Erythroblast (primary cell): ENCODE data around the gene NEIL3.
"Not testable (repeated sequence)": the region's sequence is repeated elsewhere in the genome, so short reads cannot be mapped to it uniquely, and the experiment has no call there.

Source experiments
- DNase-seq, 2 experiments: peaks; one replicate each; lab custom pipeline; 2025; lab: John Stamatoyannopoulos, UW
- GATA1 ChIP-seq: IDR thresholded peaks from 2 replicates; pipeline ENCODE4 v1.6.1; 2011; ENCODE audit warnings: low read depth, mild to moderate bottlenecking, control low read depth, low read length, moderate library complexity
- POLR2A ChIP-seq: IDR thresholded peaks from 2 replicates; pipeline ENCODE4 v1.6.1; 2011; ENCODE audit warnings: mild to moderate bottlenecking, low read length

NEIL3 gene

GRCh38 chr4:177287255-177287654 is 22.4 kb upstream of the NEIL3 start:
- no peak for TF ChIP-seq GATA1
- TF ChIP-seq POLR2A, result no peak

GRCh38 chr4:177288335-177288734 is 21.3 kb upstream of the NEIL3 start:
- TF ChIP-seq GATA1, result no peak
- TF ChIP-seq POLR2A, result no peak
- no peak for DNase-seq

More at GRCh38 chr4:177287255-177287654, 22.4 kb upstream of the NEIL3 start:
- DNase-seq, result no peak

- no peak for DNase-seq
- TF ChIP-seq POLR2A (no peak), GATA1 (no peak)
Measured at GRCh38 chr4:177290780-177291179, 18.9 kb upstream of the NEIL3 start.

GRCh38 chr4:177292171-177292570 is 17.5 kb upstream of the NEIL3 start:
- no peak for TF ChIP-seq GATA1
- TF ChIP-seq POLR2A, result no peak
- DNase-seq, result no peak

- no peak for DNase-seq
- TF ChIP-seq POLR2A (no peak), GATA1 (no peak)
Measured at GRCh38 chr4:177293208-177294033, 16.3 kb upstream of the NEIL3 start.

GRCh38 chr4:177297785-177298391 is 11.8 kb upstream of the NEIL3 start:
- no peak for TF ChIP-seq GATA1
- no peak for DNase-seq

GRCh38 chr4:177301126-177301639 is 8.5 kb upstream of the NEIL3 start:
- no peak for DNase-seq
- TF ChIP-seq GATA1 (no peak), POLR2A (no peak)

GRCh38 chr4:177302371-177303100 is 7.1 kb upstream of the NEIL3 start:
- DNase-seq, result no peak
- no peak for TF ChIP-seq GATA1
- no peak for TF ChIP-seq POLR2A

GRCh38 chr4:177304094-177304493 is 5.6 kb upstream of the NEIL3 start:
- TF ChIP-seq GATA1 (no peak), POLR2A (no peak)
- DNase-seq, result peak in 1 of 2 experiments; percentile 2

GRCh38 chr4:177304864-177305263 is 4.8 kb upstream of the NEIL3 start:
- DNase-seq, result not testable (repeated sequence)

- TF ChIP-seq GATA1 (no peak), POLR2A (no peak)
- DNase-seq, result peak in 1 of 2 experiments; percentile 14
Measured at GRCh38 chr4:177308125-177308524, 1.5 kb upstream of the NEIL3 start.

GRCh38 chr4:177308847-177309521 is 690 bp upstream of the NEIL3 start:
- TF ChIP-seq GATA1 (no peak), POLR2A (no peak)
- peak in 1 of 2 experiments; percentile 10 for DNase-seq

GRCh38 chr4:177311589-177311988 is 1.9 kb downstream of the NEIL3 start:
- TF ChIP-seq GATA1 (no peak), POLR2A (no peak)

GRCh38 chr4:177313263-177313662 is 3.6 kb downstream of the NEIL3 start:
- TF ChIP-seq GATA1 (no peak), POLR2A (no peak)

More at GRCh38 chr4:177311589-177311988, 1.9 kb downstream of the NEIL3 start:
- DNase-seq, result no peak

More at GRCh38 chr4:177313263-177313662, 3.6 kb downstream of the NEIL3 start:
- DNase-seq, result peak in 1 of 2 experiments; percentile 8
